Mesenteric fat pad (tissue), 1 donor: ENCODE measurements around the gene GALNT7. TPM values are rescaled to one million over a fixed set of nuclear protein-coding genes. Genes with fewer than 3 reads are reported as not detected.
"Not testable (repeated sequence)": the region's sequence is repeated elsewhere in the genome, so short reads cannot be mapped to it uniquely, and the experiment has no call there.

ENCODE experiments used
- DNase-seq: peaks from one replicate; pipeline ENCODE4 v3.0.0-alpha.2; 2020; ENCODE audit warnings: low spot score
- total RNA-seq: library from RNA; stranded (reverse); fragmentation: NEBNext Ultra II Directional; extraction: Animal tissue kit (Norgen Biotek cat#: 25700); gene quantifications from one replicate; pipeline ENCODE4 v1.2.1, GENCODE V29; 2021
- donor health status: DM: yes; HTN: yes; CAD: no.

GALNT7 gene
- total RNA-seq, 1 donor from 2014 or later = 9.8 TPM

GRCh38 chr4:173192375-173193162 is 24.0 kb downstream of the GALNT7 start:
- no peak for DNase-seq

- DNase-seq = no peak
Observed at GRCh38 chr4:173194157-173194556, 25.5 kb downstream of the GALNT7 start.

- DNase-seq = no peak
Observed at GRCh38 chr4:173195109-173195508, 26.5 kb downstream of the GALNT7 start.

GRCh38 chr4:173199553-173199952 is 30.9 kb downstream of the GALNT7 start:
- no peak for DNase-seq

- no peak for DNase-seq
Observed at GRCh38 chr4:173200103-173200884, 31.7 kb downstream of the GALNT7 start.

GRCh38 chr4:173202395-173202794 is 33.8 kb downstream of the GALNT7 start:
- no peak for DNase-seq

GRCh38 chr4:173205656-173206055 is 37.0 kb downstream of the GALNT7 start:
- no peak for DNase-seq

GRCh38 chr4:173208420-173208819 is 39.8 kb downstream of the GALNT7 start:
- no peak for DNase-seq

GRCh38 chr4:173211222-173211621 is 42.6 kb downstream of the GALNT7 start:
- DNase-seq = no peak

- DNase-seq = no peak
Observed at GRCh38 chr4:173211838-173212237, 43.2 kb downstream of the GALNT7 start.

GRCh38 chr4:173212379-173212778 is 43.8 kb downstream of the GALNT7 start:
- no peak for DNase-seq

GRCh38 chr4:173213296-173213695 is 44.7 kb downstream of the GALNT7 start:
- no peak for DNase-seq

- no peak for DNase-seq
Observed at GRCh38 chr4:173214231-173214630, 45.6 kb downstream of the GALNT7 start.

GRCh38 chr4:173214661-173215060 is 46.0 kb downstream of the GALNT7 start:
- no peak for DNase-seq

- DNase-seq = no peak
Observed at GRCh38 chr4:173217075-173217474, 48.5 kb downstream of the GALNT7 start.

GRCh38 chr4:173217727-173218126 is 49.1 kb downstream of the GALNT7 start:
- DNase-seq = no peak

GRCh38 chr4:173218411-173219125 is 50.0 kb downstream of the GALNT7 start:
- no peak for DNase-seq

- DNase-seq = not testable (repeated sequence)
Observed at GRCh38 chr4:173219126-173219437, 50.5 kb downstream of the GALNT7 start.

GRCh38 chr4:173223743-173224142 is 55.1 kb downstream of the GALNT7 start:
- DNase-seq = no peak

GRCh38 chr4:173226401-173226888 is 57.8 kb downstream of the GALNT7 start:
- DNase-seq = no peak

- no peak for DNase-seq
Observed at GRCh38 chr4:173227756-173228155, 59.1 kb downstream of the GALNT7 start.

GRCh38 chr4:173230062-173230461 is 61.5 kb downstream of the GALNT7 start:
- DNase-seq = no peak
